ENCODE results near the gene FAAP20. TPM values are rescaled to one million over a fixed set of nuclear protein-coding genes. Genes with fewer than 3 reads are reported as not detected.

FAAP20 gene
- total and polyA plus RNA-seq, 2 of the 8 experiments (the other 6 are each of a cell fraction or from before 2014, with no cell fraction given) = 58.4 to 99.8 TPM

DNA sequence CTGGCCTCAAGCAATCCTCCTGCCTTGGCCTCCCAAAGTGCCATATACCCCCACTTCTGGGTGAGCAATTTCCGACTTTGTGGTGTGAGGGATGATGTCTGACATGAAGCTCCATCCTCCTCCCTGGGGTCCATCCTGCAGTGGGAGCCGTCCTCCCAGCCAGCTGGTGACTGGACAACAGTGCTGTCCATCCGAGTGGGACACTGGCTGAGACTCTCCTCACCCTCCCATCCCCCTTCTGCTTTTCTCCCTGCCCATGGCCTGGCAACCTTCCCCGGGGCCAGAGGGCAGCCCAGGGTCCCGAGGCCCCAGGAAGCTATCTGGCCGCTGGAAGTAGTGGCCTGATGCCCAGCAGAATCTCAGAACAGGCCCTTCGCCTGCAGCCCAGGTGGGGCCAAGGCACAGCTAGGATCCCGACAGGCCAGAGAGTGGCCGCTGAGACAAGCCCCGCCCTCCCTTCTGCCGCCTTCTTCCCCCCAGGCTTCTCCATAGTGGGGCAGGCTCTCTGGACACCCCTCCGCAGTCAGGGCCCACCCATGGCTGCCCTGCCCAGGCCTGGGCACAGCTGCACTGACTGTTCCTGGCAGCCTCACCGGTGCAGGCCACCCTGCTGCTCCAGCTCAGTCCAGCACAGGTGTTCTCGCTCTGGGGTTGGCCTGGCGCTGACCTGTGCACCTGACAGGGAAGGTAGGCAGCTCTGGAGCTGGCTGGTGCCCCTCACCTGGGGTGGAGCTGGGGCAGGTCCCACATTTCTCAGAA is 8.4 kb upstream of the FAAP20 start:
- Histone ChIP-seq H3K56ac (replicated peaks; ENCODE audit: insufficient read length, low read depth, low read length) (no peak overlapping the region), H3K18ac (ENCODE audit: extremely low read depth, low read length) (no peak overlapping the region), H3K27me3 (replicated peaks in 1 of 4; ENCODE audit: control insufficient read depth in 3 of 4, extremely low read depth in 1 of 4, insufficient read depth in 3 of 4, low read length in 3 of 4) (peaks cover 0 to 11% (median 6%) of the 10 kb centered on the region in 4 experiments; a peak in 4 of 7 replicates), H2AFZ (ENCODE audit: low read length) (no peak overlapping the region), H3K23ac (ENCODE audit: insufficient read length) (no peak overlapping the region), H2BK120ac (replicated peaks; ENCODE audit: low read depth, low read length) (no peak overlapping the region), H3K9me3 (ENCODE audit: insufficient read depth in 2 of 2, low read depth in 1 of 2, low read length in 1 of 2) (no peaks in the 10 kb centered on the region), H3K9ac (replicated peaks in 1 of 4; ENCODE audit: extremely low read depth in 1 of 4, low read depth in 3 of 4, low read length in 3 of 4) (no peak overlapping the region), H3K4ac (replicated peaks; ENCODE audit: insufficient read length, low read depth, low read length) (no peak overlapping the region), H4K5ac (ENCODE audit: insufficient read length, low read depth, low read length) (no peak overlapping the region), H3K4me3 (ENCODE audit: extremely low read depth in 1 of 4, insufficient read depth in 2 of 4, low read depth in 3 of 4, low read length in 4 of 4) (no peak overlapping the region), H2AK5ac (ENCODE audit: low read depth, low read length) (peak overlapping the region; percentile 15; the same call in 1 of the 2 replicates), H3K4me2 (ENCODE audit: insufficient read depth in 1 of 2, low read depth in 2 of 2, low read length in 2 of 2) (no peak overlapping the region), H2BK5ac (ENCODE audit: low read depth, low read length) (no peak overlapping the region), H4K91ac (replicated peaks; ENCODE audit: insufficient read length, low read length) (no peak overlapping the region), H3K79me2 (ENCODE audit: control insufficient read depth in 1 of 2, insufficient read depth in 2 of 2, low read length in 2 of 2) (no peaks in the 10 kb centered on the region), H3K79me1 (ENCODE audit: low read depth, low read length) (no peaks in the 10 kb centered on the region; the same call in 1 of the 2 replicates), H3K27ac (ENCODE audit: low read depth, low read length) (no peak overlapping the region), H4K20me1 (replicated peaks in 1 of 2; ENCODE audit: control insufficient read depth in 1 of 2, insufficient read depth in 2 of 2, low read length in 2 of 2) (no peaks in the 10 kb centered on the region), H4K8ac (ENCODE audit: extremely low read depth, insufficient read depth, low read length) (no peak overlapping the region), H3K14ac (ENCODE audit: insufficient read length) (no peak overlapping the region), H2BK15ac (ENCODE audit: low read length) (peak overlapping the region; percentile 53; the same call in 1 of the 2 replicates), H2BK20ac (ENCODE audit: low read length) (no peak overlapping the region), H3K4me1 (replicated peaks in 1 of 4; ENCODE audit: control insufficient read depth in 3 of 4, insufficient read depth in 4 of 4, low read length in 3 of 4) (peaks cover 3 to 16% (median 13%) of the 10 kb centered on the region in 4 experiments), H3K23me2 (ENCODE audit: low read depth, low read length) (peaks cover 6% of the 10 kb centered on the region), H2BK12ac (ENCODE audit: low read depth, low read length) (no peak overlapping the region), H3K36me3 (ENCODE audit: control insufficient read depth in 2 of 4, insufficient read depth in 4 of 4, low read length in 3 of 4) (no peaks in the 10 kb centered on the region)
- TF ChIP-seq RNF2 (IDR thresholded peaks at IDR 0.05; ENCODE audit: borderline replicate concordance, low read depth, low read length, missing control alignments, poor library complexity, severe bottlenecking) (no peak), CEBPB (IDR thresholded peaks at IDR 0.05; ENCODE audit: low read depth, low read length) (no peak)
- CTCF ChIA-PET (ENCODE audit: partially characterized antibody) = interaction anchor here (0.9 to 2.9 kb wide), 10 partner anchors 8 to 259 kb away, joined by 3 to 14 read pairs (median 4); partner anchors contain the start of gene FAAP20
- POLR2A ChIA-PET (ENCODE audit: partially characterized antibody) = interaction anchor here (0.7 to 4.8 kb wide), 6 partner anchors 12 to 30 kb away, joined by 3 to 21 read pairs (median 4); no protein-coding TSS in a partner anchor
- FAIRE-seq (no peak), DNase-seq (ENCODE audit: low read depth in 1 of 2, low spot score in 2 of 2) (no peak)
- WGBS, 2 experiments (ENCODE audit: extremely low coverage in 1 of 2, insufficient coverage in 1 of 2, insufficient read length in 1 of 2, insufficient replicate concordance in 2 of 2, low coverage in 1 of 2, low lambda C conversion rate in 2 of 2, missing lambda C conversion rate in 1 of 2) = 88% methylated on average over 15 of the region's 15 CpGs; no CpG with 5 or more reads in 1 of the 2 experiments

All from H1 (cell line).